Neuronal stem cell (in vitro differentiated cells): Measurements from ENCODE around the gene SLC22A16.

Source experiments
- DNase-seq: peaks from one replicate; pipeline ENCODE4 v3.0.0-alpha.2; 2013; ENCODE audit warnings: low spot score
- H2AFZ ChIP-seq: one replicate; pipeline ENCODE4 v1.6.1; 2013; ENCODE audit warnings: mild to moderate bottlenecking, low read length, inconsistent platforms
- H2AK5ac ChIP-seq: 2 replicates; pipeline ENCODE4 v1.6.1; 2013; ENCODE audit warnings: low read depth, mild to moderate bottlenecking, inconsistent platforms, low read length, moderate library complexity, mixed read lengths
- H2BK120ac ChIP-seq: 2 replicates; pipeline ENCODE4 v1.6.1; 2013; ENCODE audit warnings: low read depth, mild to moderate bottlenecking, inconsistent platforms, low read length, moderate library complexity, mixed read lengths
- H2BK12ac ChIP-seq: one replicate; pipeline ENCODE4 v1.6.1; 2013; ENCODE audit warnings: low read length, inconsistent platforms
- H2BK15ac ChIP-seq: 2 replicates; pipeline ENCODE4 v1.6.1; 2013; ENCODE audit warnings: mild to moderate bottlenecking, low read length, inconsistent platforms, mixed read lengths
- H2BK5ac ChIP-seq: one replicate; pipeline ENCODE4 v1.6.1; 2013; ENCODE audit warnings: inconsistent platforms, mild to moderate bottlenecking, low read length, moderate library complexity
- H3K14ac ChIP-seq: one replicate; pipeline ENCODE4 v1.6.1; 2013; ENCODE audit warnings: low read length, inconsistent platforms
- H3K18ac ChIP-seq: 2 replicates; pipeline ENCODE4 v1.6.1; 2013; ENCODE audit warnings: low read length, inconsistent platforms
- H3K23ac ChIP-seq: 2 replicates; pipeline ENCODE4 v1.6.1; 2013; ENCODE audit warnings: low read depth, mild to moderate bottlenecking, mixed read lengths, low read length, inconsistent platforms; ENCODE audit not compliant: poor library complexity
- H3K27ac ChIP-seq: replicated peaks from 3 replicates; pipeline ENCODE4 v1.5.1; 2013; ENCODE audit warnings: low read length, inconsistent platforms
- H3K27me3 ChIP-seq, 3 experiments: 2 replicates each; pipeline ENCODE4 v1.6.1; 2013; ENCODE audit warnings: low read length in 3 of 3, mild to moderate bottlenecking in 2 of 3, inconsistent platforms in 1 of 3, low read depth in 1 of 3, mixed read lengths in 1 of 3, moderate library complexity in 1 of 3; ENCODE audit not compliant: control insufficient read depth in 3 of 3, insufficient read depth in 3 of 3
- H3K36me3 ChIP-seq, 2 donors: replicated peaks in 1 of 2; 2 replicates each; pipeline ENCODE4 v1.6.1; 2013; ENCODE audit warnings: low read length in 2 of 2; ENCODE audit not compliant: control insufficient read depth in 2 of 2, insufficient read depth in 2 of 2
- H3K4ac ChIP-seq: 2 replicates; pipeline ENCODE4 v1.6.1; 2013; ENCODE audit warnings: inconsistent platforms, mild to moderate bottlenecking, low read length, moderate library complexity
- H3K4me1 ChIP-seq, 2 donors: 1 replicate in 1 of 2; 2 replicates in 1 of 2; pipeline ENCODE4 v1.6.1; 2013; ENCODE audit warnings: low read length in 2 of 2, low read depth in 1 of 2; ENCODE audit not compliant: control insufficient read depth in 2 of 2, insufficient read depth in 1 of 2
- H3K4me2 ChIP-seq: one replicate; pipeline ENCODE4 v1.6.1; 2013; ENCODE audit warnings: mild to moderate bottlenecking, low read length, inconsistent platforms; ENCODE audit not compliant: insufficient read depth, poor library complexity, severe bottlenecking
- H3K4me3 ChIP-seq, 2 donors: 2 replicates each; pipeline ENCODE4 v1.5.1; 2013; ENCODE audit warnings: low read length in 2 of 2, mild to moderate bottlenecking in 2 of 2, inconsistent platforms in 1 of 2, moderate library complexity in 1 of 2
- H3K79me1 ChIP-seq: one replicate; pipeline ENCODE4 v1.6.1; 2013; ENCODE audit warnings: low read depth, mild to moderate bottlenecking, inconsistent platforms, low read length, moderate library complexity
- H3K9ac ChIP-seq: one replicate; pipeline ENCODE4 v1.6.1; 2013; ENCODE audit warnings: mild to moderate bottlenecking, low read depth, low read length, inconsistent platforms; ENCODE audit not compliant: poor library complexity
- H3K9me3 ChIP-seq, 2 donors: replicated peaks in 1 of 2; 2 replicates each; pipeline versions ENCODE3 to v1.6.1; 2013; ENCODE audit warnings: low read length in 2 of 2, mild to moderate bottlenecking in 2 of 2, inconsistent platforms in 1 of 2, low read depth in 1 of 2, mixed read lengths in 1 of 2, moderate library complexity in 1 of 2; ENCODE audit not compliant: control insufficient read depth in 2 of 2, insufficient read depth in 1 of 2
- H4K8ac ChIP-seq: one replicate; pipeline ENCODE4 v1.6.1; 2013; ENCODE audit warnings: low read depth, mild to moderate bottlenecking, inconsistent platforms, low read length, moderate library complexity
- H4K91ac ChIP-seq: one replicate; pipeline ENCODE4 v1.6.1; 2013; ENCODE audit warnings: low read length, low read depth, mild to moderate bottlenecking, inconsistent platforms; ENCODE audit not compliant: poor library complexity
- WGBS, 2 donors: extraction: QIAGEN DNeasy Blood & Tissue Kit; methylation state at CpG; one replicate each; pipeline ENCODE4 v1.1.7; 2013; ENCODE audit warnings: missing lambda C conversion rate in 2 of 2, mixed read lengths in 1 of 2; ENCODE audit not compliant: insufficient read length in 2 of 2, insufficient replicate concordance in 1 of 2; ENCODE audit errors: extremely low coverage in 2 of 2; 5-methylcytosine and 5-hydroxymethylcytosine counted together

Gene SLC22A16

DNA sequence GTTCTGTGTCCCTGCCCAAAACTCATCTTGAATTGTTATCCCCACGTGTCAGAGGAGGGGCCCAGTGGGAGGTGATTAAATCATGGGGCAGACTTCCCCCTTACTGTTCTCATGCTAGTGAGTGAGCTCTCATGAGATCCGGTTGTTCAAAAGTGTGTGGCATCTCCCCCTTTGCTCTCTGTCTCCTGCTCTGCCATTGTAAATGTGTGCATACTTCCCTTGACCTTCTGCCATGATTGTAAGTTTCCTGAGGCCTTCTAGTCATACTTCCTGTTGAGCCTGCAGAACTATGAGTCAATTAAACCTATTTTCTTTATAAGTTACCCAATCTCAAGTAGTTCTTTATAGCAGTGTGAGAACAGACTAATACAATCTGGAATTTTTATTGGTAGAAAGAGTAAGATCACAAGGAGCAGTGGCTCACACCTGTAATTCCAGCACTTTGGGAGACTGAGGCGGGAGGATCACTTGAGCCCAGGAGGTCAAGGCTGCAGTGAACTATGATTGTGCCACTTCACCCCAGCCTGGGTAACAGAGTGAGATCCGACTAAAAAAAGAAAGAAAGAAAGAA is 47.1 kb upstream of the SLC22A16 start:
- Histone ChIP-seq H2BK12ac (no peak overlapping the region), H3K23ac (no peak overlapping the region), H2BK5ac (no peak overlapping the region), H3K27ac (no peak overlapping the region), H2AK5ac (no peak overlapping the region), H3K4me1 (peaks cover 6% of the 10 kb centered on the region in 2 donors), H3K4ac (no peak overlapping the region), H3K9ac (no peak overlapping the region), H4K91ac (no peak overlapping the region), H3K4me2 (no peak overlapping the region), H3K18ac (no peak overlapping the region), H3K79me1 (no peaks in the 10 kb centered on the region), H2BK120ac (no peak overlapping the region), H3K4me3 (no peak overlapping the region), H3K27me3 (no peaks in the 10 kb centered on the region), H2BK15ac (no peak overlapping the region), H3K9me3 (no peaks in the 10 kb centered on the region), H4K8ac (no peak overlapping the region), H3K14ac (no peak overlapping the region), H2AFZ (no peak overlapping the region), H3K36me3 (no peaks in the 10 kb centered on the region)
- WGBS, 2 donors = no CpG with 5 or more reads among the region's 4 CpGs
- DNase-seq = no peak

- Histone ChIP-seq H2BK15ac (no peak overlapping the region), H3K4me2 (no peak overlapping the region), H2BK12ac (no peak overlapping the region), H2BK120ac (no peak overlapping the region), H3K27me3 (no peaks in the 10 kb centered on the region), H3K36me3 (no peaks in the 10 kb centered on the region), H2AFZ (no peak overlapping the region), H3K4me1 (peaks cover 6% of the 10 kb centered on the region in 2 donors), H4K8ac (no peak overlapping the region), H3K79me1 (no peaks in the 10 kb centered on the region), H3K14ac (no peak overlapping the region), H3K4me3 (no peak overlapping the region), H3K27ac (no peak overlapping the region), H3K9me3 (no peaks in the 10 kb centered on the region), H3K4ac (no peak overlapping the region), H3K18ac (no peak overlapping the region), H3K9ac (no peak overlapping the region), H4K91ac (no peak overlapping the region), H3K23ac (no peak overlapping the region), H2BK5ac (no peak overlapping the region), H2AK5ac (no peak overlapping the region)
- no CpG with 5 or more reads among the region's 3 CpGs for WGBS, 2 donors
- no peak for DNase-seq
Measured at GRCh38 chr6:110522427-110522826, 46.0 kb upstream of the SLC22A16 start.

DNA sequence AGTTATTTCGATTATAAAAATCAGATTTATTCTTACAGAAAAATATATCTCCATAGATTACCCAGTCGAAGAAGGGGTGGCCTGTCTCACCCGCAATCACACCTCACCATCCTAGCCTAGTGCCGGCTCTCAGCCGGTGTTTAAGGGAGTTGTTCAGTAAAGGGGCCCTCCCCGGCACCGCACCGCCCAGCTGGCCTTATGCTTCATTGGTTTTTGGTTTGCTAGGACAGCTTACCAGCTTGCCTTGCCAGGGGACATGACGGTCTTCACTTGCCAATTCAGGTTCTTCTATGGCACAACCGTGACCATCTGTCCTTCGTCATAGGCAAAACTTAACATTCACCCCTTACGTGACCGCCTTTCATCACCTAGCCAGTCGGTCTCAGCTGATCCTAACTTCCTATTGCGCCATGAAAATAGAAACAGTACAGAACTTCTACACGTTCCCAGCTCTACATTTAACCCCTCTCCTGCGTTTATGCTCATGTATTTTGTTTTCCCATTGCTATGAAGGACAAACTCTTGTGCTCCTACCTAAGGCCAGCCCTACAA is 44.7 kb upstream of the SLC22A16 start:
- H3K9me3 ChIP-seq = no peaks in the 10 kb centered on the region
- DNase-seq = no peak

DNA sequence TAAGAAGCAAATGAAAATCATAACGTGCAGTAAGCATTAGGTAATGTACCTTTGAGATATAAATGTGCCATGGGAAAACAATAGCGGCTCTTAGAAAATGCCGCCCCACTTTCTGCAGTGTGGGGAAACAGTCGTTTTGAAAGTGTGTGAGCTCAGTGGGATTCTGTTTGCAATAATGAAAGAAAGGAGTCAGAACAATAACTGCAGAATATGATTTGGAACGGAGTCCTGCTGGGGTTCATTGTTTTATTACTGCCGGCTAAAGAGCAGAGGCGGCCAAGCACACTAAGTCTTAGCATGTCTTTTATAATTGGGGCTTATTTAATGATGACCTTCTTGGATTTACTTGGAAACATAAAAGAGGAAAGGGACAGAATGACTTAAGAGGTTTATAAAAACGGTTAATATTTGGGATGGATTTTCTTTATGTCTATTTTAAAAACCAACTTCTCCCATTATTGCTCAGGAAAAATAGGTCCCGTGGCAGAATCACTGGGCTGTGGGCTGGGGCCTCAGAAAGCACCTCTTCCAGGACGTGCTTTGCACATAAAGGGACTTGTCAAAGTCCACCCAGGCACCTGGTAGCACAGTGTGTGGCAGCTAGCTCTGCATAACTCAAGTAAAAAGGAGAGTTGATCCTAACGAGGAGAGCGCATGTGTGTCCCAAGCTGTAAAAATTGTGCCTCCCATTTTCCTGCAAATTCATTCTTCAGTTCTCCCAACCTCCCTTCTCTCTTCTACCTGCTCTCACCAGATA is 44.0 kb upstream of the SLC22A16 start:
- Histone ChIP-seq H4K8ac (no peak overlapping the region), H3K4me3 (no peak overlapping the region), H2AFZ (peak overlapping the region; percentile 25), H2BK5ac (no peak overlapping the region), H3K4me1 (peaks cover 6% of the 10 kb centered on the region in 2 donors), H3K79me1 (no peaks in the 10 kb centered on the region), H3K23ac (no peak overlapping the region), H2BK15ac (no peak overlapping the region), H2BK12ac (no peak overlapping the region), H4K91ac (no peak overlapping the region), H3K9me3 (no peaks in the 10 kb centered on the region), H3K9ac (no peak overlapping the region), H3K18ac (peak overlapping the region; percentile 57), H2BK120ac (no peak overlapping the region), H3K14ac (no peak overlapping the region), H2AK5ac (no peak overlapping the region), H3K4ac (no peak overlapping the region), H3K36me3 (no peaks in the 10 kb centered on the region), H3K27ac (no peak overlapping the region), H3K27me3 (no peaks in the 10 kb centered on the region), H3K4me2 (peak overlapping the region; percentile 14)
- WGBS, 2 donors = no CpG with 5 or more reads among the region's 12 CpGs
- no peak for DNase-seq

More for the DNA sequence above, 44.7 kb upstream of the SLC22A16 start:
- Histone ChIP-seq H2BK5ac (no peak overlapping the region), H3K36me3 (no peaks in the 10 kb centered on the region), H3K23ac (no peak overlapping the region), H3K14ac (no peak overlapping the region), H2BK12ac (no peak overlapping the region), H3K27me3 (no peaks in the 10 kb centered on the region), H3K18ac (peak overlapping the region; percentile 89), H3K4me3 (peak overlapping the region in 1 of 2 donors; percentile 61), H4K91ac (no peak overlapping the region), H3K27ac (no peak overlapping the region), H3K4me2 (no peak overlapping the region), H4K8ac (no peak overlapping the region), H3K79me1 (no peaks in the 10 kb centered on the region), H2BK120ac (no peak overlapping the region), H3K9ac (no peak overlapping the region), H3K4me1 (peaks cover 6% of the 10 kb centered on the region in 2 donors), H2AFZ (no peak overlapping the region), H2BK15ac (no peak overlapping the region), H3K4ac (no peak overlapping the region), H2AK5ac (no peak overlapping the region)
- WGBS, 2 donors = no CpG with 5 or more reads among the region's 17 CpGs
